ENCODE data around the gene RHOG. TPM values are rescaled to one million over a fixed set of nuclear protein-coding genes. Genes with fewer than 3 reads are reported as not detected.

The RHOG gene
- total and polyA plus RNA-seq, 9 of the 15 experiments (the other 6 are each of a cell fraction or from before 2014, with no cell fraction given): 22.6 to 162 (median 80.3) TPM

DNA sequence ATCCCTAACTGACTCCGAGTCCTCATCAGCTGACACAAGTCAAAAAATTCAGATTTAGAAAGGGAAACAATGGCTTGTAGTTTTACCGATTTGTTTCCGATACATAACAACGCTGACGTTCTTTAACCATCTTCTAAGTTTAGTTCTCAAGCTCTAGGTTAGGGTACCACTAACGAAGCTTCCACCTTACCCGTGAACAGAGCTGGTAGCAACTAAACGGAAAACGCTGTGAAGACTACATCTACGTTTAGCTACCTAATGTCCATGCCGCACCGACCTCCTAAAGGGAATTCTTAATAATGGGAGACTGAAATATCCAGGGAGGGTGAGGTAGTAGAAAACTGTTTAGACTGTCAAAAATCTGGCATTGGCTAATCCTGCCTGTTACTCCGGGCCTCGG, 44.4 kb downstream of the RHOG start:
- in situ Hi-C loops (cut with MboI): no loop called here
- no peak for FAIRE-seq
- CTCF ChIA-PET (ENCODE audit: low intra/inter-chr PET ratio): interaction anchor here (1.5 kb wide), 1 partner anchor 12 kb away, joined by 5 read pairs; the partner anchor contains the start of gene PGAP2

More for the DNA sequence above, 44.4 kb downstream of the RHOG start:
- Histone ChIP-seq H3K79me2 (ENCODE audit: control insufficient read depth, insufficient read depth, low read length) (peaks cover 64% of the 10 kb centered on the region), H3K4me3 (peak overlapping the region; percentile 86), H3K27me3 (ENCODE audit: control insufficient read depth in 2 of 2, insufficient read depth in 2 of 2, low read length in 2 of 2) (no peaks in the 10 kb centered on the region), H3K27ac (ENCODE audit: extremely low read depth, low read depth, low read length) (peak overlapping the region; percentile 94), H3K4me1 (replicated peaks in 1 of 2; ENCODE audit: control insufficient read depth in 2 of 2, insufficient read depth in 2 of 2, low read length in 2 of 2) (peaks cover 7 to 22% of the 10 kb centered on the region in 2 experiments), H3K9ac (ENCODE audit: insufficient read depth in 1 of 2, low read depth in 2 of 2, low read length in 2 of 2) (peak overlapping the region; percentile 92 to 97), H3K4me2 (ENCODE audit: insufficient read depth, low read length) (peak overlapping the region; percentile 96), H2AFZ (ENCODE audit: low read depth, low read length) (no peak overlapping the region), H4K20me1 (replicated peaks; ENCODE audit: control insufficient read depth, insufficient read depth, low read length) (peaks cover 7% of the 10 kb centered on the region; the same call in 1 of the 2 replicates), H3K36me3 (ENCODE audit: control insufficient read depth, insufficient read depth, low read length) (peaks cover 46% of the 10 kb centered on the region; the same call in 2 of the 3 replicates), H3K9me3 (replicated peaks; ENCODE audit: control insufficient read depth, insufficient read depth, low read depth, low read length) (no peaks in the 10 kb centered on the region), H3K9me1 (ENCODE audit: control insufficient read depth, insufficient read depth, low read length) (no peaks in the 10 kb centered on the region)
- no peak for TF ChIP-seq CREM (IDR thresholded peaks at IDR 0.05; ENCODE audit: low read depth)
- TF ChIP-seq, protein P1, sequence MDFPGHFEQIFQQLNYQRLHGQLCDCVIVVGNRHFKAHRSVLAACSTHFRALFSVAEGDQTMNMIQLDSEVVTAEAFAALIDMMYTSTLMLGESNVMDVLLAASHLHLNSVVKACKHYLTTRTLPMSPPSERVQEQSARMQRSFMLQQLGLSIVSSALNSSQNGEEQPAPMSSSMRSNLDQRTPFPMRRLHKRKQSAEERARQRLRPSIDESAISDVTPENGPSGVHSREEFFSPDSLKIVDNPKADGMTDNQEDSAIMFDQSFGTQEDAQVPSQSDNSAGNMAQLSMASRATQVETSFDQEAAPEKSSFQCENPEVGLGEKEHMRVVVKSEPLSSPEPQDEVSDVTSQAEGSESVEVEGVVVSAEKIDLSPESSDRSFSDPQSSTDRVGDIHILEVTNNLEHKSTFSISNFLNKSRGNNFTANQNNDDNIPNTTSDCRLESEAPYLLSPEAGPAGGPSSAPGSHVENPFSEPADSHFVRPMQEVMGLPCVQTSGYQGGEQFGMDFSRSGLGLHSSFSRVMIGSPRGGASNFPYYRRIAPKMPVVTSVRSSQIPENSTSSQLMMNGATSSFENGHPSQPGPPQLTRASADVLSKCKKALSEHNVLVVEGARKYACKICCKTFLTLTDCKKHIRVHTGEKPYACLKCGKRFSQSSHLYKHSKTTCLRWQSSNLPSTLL (IDR thresholded peaks at IDR 0.05): no peak
- TF ChIP-seq CHD2 (IDR thresholded peaks at IDR 0.05; ENCODE audit: low read depth, low read length): no peak
- peak; percentile 74; the same call in 1 of the 2 replicates for TF ChIP-seq ZNF232 (CRISPR knock-in tag; IDR thresholded peaks at IDR 0.05)
- TF ChIP-seq, protein P2, sequence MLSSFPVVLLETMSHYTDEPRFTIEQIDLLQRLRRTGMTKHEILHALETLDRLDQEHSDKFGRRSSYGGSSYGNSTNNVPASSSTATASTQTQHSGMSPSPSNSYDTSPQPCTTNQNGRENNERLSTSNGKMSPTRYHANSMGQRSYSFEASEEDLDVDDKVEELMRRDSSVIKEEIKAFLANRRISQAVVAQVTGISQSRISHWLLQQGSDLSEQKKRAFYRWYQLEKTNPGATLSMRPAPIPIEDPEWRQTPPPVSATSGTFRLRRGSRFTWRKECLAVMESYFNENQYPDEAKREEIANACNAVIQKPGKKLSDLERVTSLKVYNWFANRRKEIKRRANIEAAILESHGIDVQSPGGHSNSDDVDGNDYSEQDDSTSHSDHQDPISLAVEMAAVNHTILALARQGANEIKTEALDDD (IDR thresholded peaks at IDR 0.05): peak; percentile 61; the same call in 1 of the 2 replicates
- TF ChIP-seq GTF2A2 (tag; IDR thresholded peaks at IDR 0.05): no peak
- TF ChIP-seq, protein P3, sequence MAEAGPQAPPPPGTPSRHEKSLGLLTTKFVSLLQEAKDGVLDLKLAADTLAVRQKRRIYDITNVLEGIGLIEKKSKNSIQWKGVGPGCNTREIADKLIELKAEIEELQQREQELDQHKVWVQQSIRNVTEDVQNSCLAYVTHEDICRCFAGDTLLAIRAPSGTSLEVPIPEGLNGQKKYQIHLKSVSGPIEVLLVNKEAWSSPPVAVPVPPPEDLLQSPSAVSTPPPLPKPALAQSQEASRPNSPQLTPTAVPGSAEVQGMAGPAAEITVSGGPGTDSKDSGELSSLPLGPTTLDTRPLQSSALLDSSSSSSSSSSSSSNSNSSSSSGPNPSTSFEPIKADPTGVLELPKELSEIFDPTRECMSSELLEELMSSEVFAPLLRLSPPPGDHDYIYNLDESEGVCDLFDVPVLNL (CRISPR knock-in tag; IDR thresholded peaks at IDR 0.05; ENCODE audit: low read depth): no peak
- POLR2A ChIA-PET: interaction anchor here (0.7 to 2.5 kb wide), 3 partner anchors 11 to 41 kb away, joined by 3 to 11 read pairs (median 5); no protein-coding TSS in a partner anchor
- TSS peak; percentile 61 for BruUV-seq (replicated peaks)
- DNase-seq (ENCODE audit: extremely low read depth in 1 of 4, low spot score in 3 of 4) (no peak), ATAC-seq (no peak)
- intact Hi-C loops (cut with micrococcal nuclease): no loop called here
- WGBS (ENCODE audit: insufficient coverage, low coverage, missing lambda C conversion rate): under 1% methylated on average over 14 of the region's 14 CpGs

Data from K562 (cell line).